RWPE1 (cell line): ENCODE measurements around the gene LAMA2.
"Not testable (repeated sequence)": the region's sequence is repeated elsewhere in the genome, so short reads cannot be mapped to it uniquely, and the experiment has no call there.

ENCODE experiments used
- CTCF ChIA-PET: fragments of 350-600 bp; sonication (Branson Sonifier 250); formaldehyde crosslinking; extraction: SDS; loops from one replicate; lab custom pipeline; 2021; lab: Yijun Ruan, JAX
- POLR2A ChIA-PET: fragments of 400-600 bp; formaldehyde crosslinking; extraction: SDS; loops from one replicate; lab custom pipeline; 2020; ENCODE audit warnings: antibody characterized with exemption; ENCODE audit not compliant: low non-redundant PET; lab: Yijun Ruan, JAX
- DNase-seq: peaks from one replicate; pipeline ENCODE4 v3.0.0; 2012; ENCODE audit warnings: low spot score
- H3K27ac ChIP-seq: fragments of 450-650 bp; 2 replicates; pipeline ENCODE4 v1.5.1; 2017
- TF ChIP-seq, protein P1 (sequence below): fragments of 450-650 bp; conservative IDR thresholded peaks from 2 replicates; pipeline ENCODE4 v1.5.1; 2017; ENCODE audit warnings: low read depth, mild to moderate bottlenecking

The LAMA2 gene

DNA sequence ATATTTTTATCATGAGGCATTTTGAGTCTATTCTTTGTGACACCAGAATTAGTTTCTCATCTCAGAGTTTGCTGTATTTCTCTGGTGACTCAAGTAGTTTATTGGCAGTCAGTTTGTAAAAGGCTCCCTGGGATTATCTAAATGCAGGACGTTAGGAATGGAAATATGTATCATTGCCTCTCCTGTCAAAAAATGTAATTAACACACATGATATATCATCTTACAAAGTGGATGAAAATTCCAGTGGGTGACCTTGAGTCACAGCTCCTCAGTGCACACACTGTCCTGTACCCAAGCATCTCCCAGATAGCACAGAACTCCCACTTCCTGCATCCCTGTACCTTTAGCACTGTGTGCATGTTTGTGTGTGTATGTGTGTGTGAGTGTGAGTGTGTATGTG is 258.6 kb downstream of the LAMA2 start:
- H3K27ac ChIP-seq, result no peak overlapping the region
- no peak for DNase-seq
- TF ChIP-seq, protein P1, sequence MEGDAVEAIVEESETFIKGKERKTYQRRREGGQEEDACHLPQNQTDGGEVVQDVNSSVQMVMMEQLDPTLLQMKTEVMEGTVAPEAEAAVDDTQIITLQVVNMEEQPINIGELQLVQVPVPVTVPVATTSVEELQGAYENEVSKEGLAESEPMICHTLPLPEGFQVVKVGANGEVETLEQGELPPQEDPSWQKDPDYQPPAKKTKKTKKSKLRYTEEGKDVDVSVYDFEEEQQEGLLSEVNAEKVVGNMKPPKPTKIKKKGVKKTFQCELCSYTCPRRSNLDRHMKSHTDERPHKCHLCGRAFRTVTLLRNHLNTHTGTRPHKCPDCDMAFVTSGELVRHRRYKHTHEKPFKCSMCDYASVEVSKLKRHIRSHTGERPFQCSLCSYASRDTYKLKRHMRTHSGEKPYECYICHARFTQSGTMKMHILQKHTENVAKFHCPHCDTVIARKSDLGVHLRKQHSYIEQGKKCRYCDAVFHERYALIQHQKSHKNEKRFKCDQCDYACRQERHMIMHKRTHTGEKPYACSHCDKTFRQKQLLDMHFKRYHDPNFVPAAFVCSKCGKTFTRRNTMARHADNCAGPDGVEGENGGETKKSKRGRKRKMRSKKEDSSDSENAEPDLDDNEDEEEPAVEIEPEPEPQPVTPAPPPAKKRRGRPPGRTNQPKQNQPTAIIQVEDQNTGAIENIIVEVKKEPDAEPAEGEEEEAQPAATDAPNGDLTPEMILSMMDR, result no peak
- ChIA-PET CTCF (no interaction called here), POLR2A (no interaction called here)

DNA sequence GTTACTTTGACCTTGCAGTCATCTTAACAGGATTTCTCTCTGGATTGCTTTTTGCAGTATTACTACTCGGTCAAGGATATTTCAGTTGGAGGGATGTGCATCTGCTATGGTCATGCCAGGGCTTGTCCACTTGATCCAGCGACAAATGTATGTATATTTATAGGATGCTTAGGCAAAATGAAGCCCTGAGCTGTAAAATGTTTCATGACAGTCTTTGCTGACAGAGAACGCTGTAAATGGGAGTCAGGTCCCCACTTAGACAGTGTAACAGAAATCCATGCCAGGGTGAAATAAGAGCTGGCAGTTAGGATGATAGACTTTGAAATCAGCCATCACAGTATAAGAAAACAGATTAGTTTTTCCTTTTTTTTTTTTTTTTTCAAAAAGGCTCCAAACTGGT is 264.0 kb downstream of the LAMA2 start:
- no peak overlapping the region for H3K27ac ChIP-seq
- ChIA-PET POLR2A (no interaction called here), CTCF (no interaction called here)
- no peak for DNase-seq
- TF ChIP-seq, protein P1, result no peak

DNA sequence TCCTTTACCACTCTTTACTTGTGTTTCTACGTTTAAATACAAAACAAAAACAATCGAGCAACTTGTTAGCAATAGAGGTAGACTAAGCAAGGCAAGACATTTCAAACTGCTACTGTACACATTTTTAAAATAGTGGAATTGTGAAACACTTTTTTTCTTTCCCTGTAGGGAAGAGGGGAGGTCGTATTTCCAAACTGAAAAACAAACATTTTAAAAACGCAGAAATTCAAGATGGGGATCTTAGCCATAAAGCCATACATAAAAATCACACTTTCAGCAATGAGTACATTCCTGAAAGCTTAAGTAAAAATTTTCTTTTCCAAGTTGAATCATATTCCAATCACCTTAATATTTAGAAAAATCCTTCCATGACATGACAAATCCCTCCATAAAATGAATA is 267.6 kb downstream of the LAMA2 start:
- TF ChIP-seq, protein P1, result no peak
- ChIA-PET POLR2A (no interaction called here), CTCF (interaction anchor here (0.6 kb wide), 1 partner anchor 112 kb away, joined by 3 read pairs; no protein-coding TSS in a partner anchor)
- H3K27ac ChIP-seq, result no peak overlapping the region
- DNase-seq, result no peak

- CTCF ChIA-PET, result no interaction called here
- TF ChIP-seq, protein P1, result no peak
Observed at GRCh38 chr6:129153257-129153656, 270.3 kb downstream of the LAMA2 start.

DNA sequence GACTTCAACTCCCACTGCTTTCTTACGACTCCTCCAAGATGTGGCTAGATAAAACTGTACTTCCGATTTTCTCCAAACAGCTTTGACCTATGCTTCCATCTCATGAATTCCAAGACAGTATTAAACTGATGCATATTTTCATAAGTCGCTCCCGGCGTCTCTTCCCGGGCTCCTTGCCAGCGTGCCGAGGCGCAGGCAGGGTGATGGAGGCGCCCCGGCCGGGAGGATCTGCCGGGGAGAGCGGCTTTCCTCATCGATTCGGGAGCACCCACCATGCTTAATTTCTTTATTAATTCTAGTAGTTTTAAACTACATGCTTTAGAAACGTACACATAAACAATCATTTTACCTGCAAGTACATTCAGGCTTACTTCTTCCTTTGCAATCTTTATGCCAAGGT is 276.3 kb downstream of the LAMA2 start:
- H3K27ac ChIP-seq, POLR2A ChIA-PET, DNase-seq, CTCF ChIA-PET: not testable (repeated sequence)

More at GRCh38 chr6:129153257-129153656, 270.3 kb downstream of the LAMA2 start:
- DNase-seq, result no peak
- POLR2A ChIA-PET, result no interaction called here
- H3K27ac ChIP-seq, result no peak overlapping the region

DNA sequence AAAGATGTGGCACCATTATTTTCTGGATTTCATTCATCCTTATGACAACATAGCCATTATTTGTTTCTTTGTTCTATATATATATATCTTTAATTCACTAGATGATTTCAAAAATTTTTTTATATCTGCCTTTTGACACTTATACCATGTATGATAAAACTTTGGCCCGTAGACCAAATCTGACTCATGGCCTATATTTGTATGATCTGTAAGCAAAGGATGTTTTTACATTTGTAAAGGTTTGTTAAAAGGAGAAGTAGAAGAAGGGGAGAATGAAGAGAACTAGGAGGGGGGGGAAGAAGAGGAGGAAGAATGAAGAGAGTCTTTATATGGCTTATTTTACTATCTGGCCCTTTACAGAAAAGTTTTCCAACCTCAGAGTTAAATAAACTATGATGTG is 279.7 kb downstream of the LAMA2 start:
- no peak for DNase-seq
- TF ChIP-seq, protein P1, result no peak
- ChIA-PET CTCF (interaction anchor here (0.6 kb wide), 1 partner anchor 46 kb away, joined by 4 read pairs; no protein-coding TSS in a partner anchor), POLR2A (no interaction called here)
- no peak overlapping the region for H3K27ac ChIP-seq

DNA sequence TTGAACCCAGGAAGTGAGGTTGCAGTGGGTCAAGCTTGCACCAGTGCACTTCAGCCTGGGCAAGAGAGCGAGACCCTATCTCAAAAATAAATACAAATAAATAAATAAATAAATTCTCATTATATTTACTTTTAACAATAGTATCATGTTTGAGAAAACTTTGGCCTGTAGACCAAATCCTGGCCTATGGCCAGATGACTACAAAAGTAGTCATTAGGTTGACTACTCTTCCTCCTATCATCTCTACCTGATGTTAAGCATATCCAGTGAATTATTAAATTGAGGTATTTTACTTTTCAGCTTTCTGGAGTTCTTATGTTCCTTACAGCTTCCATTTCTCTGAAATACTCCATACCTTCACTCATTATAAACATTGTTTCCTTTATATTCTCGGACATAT is 280.6 kb downstream of the LAMA2 start:
- no peak for DNase-seq
- TF ChIP-seq, protein P1, result no peak
- POLR2A ChIA-PET, result no interaction called here
- no peak overlapping the region for H3K27ac ChIP-seq
- CTCF ChIA-PET, result no interaction called here
